IPS DF 6.9 (cell line): Measurements from ENCODE around the gene THSD4.

Source experiments
- DNase-seq: peaks from one replicate; pipeline ENCODE4 v3.0.0-alpha.2; 2013; ENCODE audit warnings: low read depth, low spot score
- H3K27ac ChIP-seq: one replicate; pipeline ENCODE4 v1.5.1; 2013; ENCODE audit warnings: low read length, control low read depth
- H3K27me3 ChIP-seq: 2 replicates; pipeline ENCODE4 v1.6.1; 2013; ENCODE audit warnings: mild to moderate bottlenecking, low read length; ENCODE audit not compliant: control insufficient read depth, insufficient read depth
- H3K36me3 ChIP-seq: 2 replicates; pipeline ENCODE4 v1.6.1; 2013; ENCODE audit warnings: low read length; ENCODE audit not compliant: control insufficient read depth, insufficient read depth
- H3K4me1 ChIP-seq: 2 replicates; pipeline ENCODE4 v1.6.1; 2013; ENCODE audit warnings: low read length; ENCODE audit not compliant: control insufficient read depth, insufficient read depth
- H3K4me3 ChIP-seq: 2 replicates; pipeline ENCODE4 v1.5.1; 2013; ENCODE audit warnings: mild to moderate bottlenecking, low read length
- H3K9me3 ChIP-seq: 2 replicates; pipeline ENCODE4 v1.6.1; 2013; ENCODE audit warnings: low read length, inconsistent platforms; ENCODE audit not compliant: control insufficient read depth, insufficient read depth
- WGBS: extraction: QIAGEN DNeasy Blood & Tissue Kit; methylation state at CpG from one replicate; pipeline ENCODE4 v1.1.7; 2013; ENCODE audit warnings: mixed read lengths, missing lambda C conversion rate; ENCODE audit not compliant: insufficient read length, insufficient coverage; 5-methylcytosine and 5-hydroxymethylcytosine counted together

Gene THSD4

DNA sequence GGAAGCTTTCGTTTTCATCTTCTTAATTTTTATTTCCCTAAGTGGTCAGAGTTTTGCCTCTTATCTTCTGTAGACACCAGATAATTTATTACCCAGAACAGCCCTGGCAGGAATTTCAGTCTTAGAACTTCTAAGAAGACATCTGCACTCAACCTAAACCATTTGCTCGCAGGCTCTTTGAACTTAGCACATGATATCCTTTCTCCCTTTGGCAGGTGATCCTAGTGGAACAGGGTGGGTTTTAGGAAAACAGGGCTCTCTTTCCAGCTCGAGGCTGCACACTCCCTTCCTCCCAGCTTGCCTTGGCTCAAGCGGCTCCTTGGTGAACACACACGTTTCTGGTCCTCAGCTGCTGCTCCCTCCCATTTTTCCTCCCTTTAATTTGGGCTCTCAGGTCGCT lies 116.5 kb downstream of the THSD4 start:
- no peak for DNase-seq
- H3K9me3 ChIP-seq = no peaks in the 10 kb centered on the region
- H3K4me3 ChIP-seq = no peak overlapping the region
- no peaks in the 10 kb centered on the region; the same call in 1 of the 2 replicates for H3K4me1 ChIP-seq
- WGBS = no CpG with 5 or more reads among the region's 6 CpGs
- no peaks in the 10 kb centered on the region for H3K27me3 ChIP-seq
- no peak overlapping the region for H3K27ac ChIP-seq
- H3K36me3 ChIP-seq = no peaks in the 10 kb centered on the region

DNA sequence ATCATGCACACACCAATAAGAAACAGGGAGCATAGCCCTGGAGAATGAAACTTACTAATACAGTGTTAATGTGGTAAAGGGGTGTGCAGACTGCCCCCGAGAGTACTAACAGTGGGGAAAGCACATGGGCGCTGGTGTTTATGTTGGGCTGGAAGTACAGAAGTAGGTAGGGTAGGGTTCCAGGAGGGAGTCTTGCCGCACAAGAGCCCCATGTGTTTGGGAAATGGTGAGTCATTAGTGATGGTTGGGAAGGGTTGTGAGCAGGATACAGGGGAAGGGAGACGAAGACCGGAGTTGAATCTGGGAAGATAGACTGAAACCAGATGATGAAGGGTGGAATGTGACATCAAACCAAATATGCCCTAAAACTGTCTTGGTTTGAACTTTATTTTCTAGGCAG lies 117.1 kb downstream of the THSD4 start:
- no peak overlapping the region for H3K27ac ChIP-seq
- no CpG with 5 or more reads among the region's 5 CpGs for WGBS
- no peaks in the 10 kb centered on the region for H3K9me3 ChIP-seq
- no peak for DNase-seq
- no peaks in the 10 kb centered on the region for H3K36me3 ChIP-seq
- H3K4me1 ChIP-seq = no peaks in the 10 kb centered on the region; the same call in 1 of the 2 replicates
- H3K4me3 ChIP-seq = no peak overlapping the region
- H3K27me3 ChIP-seq = no peaks in the 10 kb centered on the region

DNA sequence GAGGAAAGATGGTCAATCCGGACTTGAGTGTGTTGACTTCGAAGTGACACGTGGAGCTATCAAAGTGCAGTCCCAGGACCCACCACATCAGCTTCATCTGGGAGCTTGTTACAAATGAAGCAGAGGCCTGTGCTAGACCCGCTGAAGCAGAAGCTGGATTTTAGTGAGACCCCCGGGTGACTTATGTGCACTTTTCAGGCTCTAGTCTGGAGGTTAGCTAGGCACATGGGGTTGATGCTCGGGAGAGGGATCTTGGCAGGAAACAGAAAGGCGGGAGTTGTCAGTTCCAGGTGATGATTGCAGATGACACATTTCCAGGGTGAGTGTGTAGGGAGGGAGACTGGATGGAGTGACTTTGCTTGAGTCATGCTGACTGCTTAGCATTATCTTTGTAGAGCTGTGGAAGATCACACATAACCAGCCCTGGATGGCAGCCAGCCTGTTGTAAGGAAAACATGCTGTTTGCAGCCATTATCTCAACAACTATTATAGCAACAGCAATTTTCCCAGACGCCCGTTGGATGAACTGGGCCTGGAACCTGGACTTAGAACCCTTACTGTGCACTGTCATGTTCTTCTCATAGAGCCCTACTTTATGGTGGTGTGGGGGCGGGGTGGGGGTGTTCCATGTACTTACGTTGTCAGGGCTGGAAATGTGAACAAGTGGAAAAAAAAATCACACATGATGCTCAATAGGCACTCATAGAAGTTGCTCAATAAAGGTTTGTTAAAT lies 122.4 kb downstream of the THSD4 start:
- no peak overlapping the region for H3K4me3 ChIP-seq
- DNase-seq = no peak
- no peaks in the 10 kb centered on the region for H3K27me3 ChIP-seq
- H3K9me3 ChIP-seq = no peaks in the 10 kb centered on the region
- H3K27ac ChIP-seq = no peak overlapping the region
- no peaks in the 10 kb centered on the region for H3K4me1 ChIP-seq
- WGBS = no CpG with 5 or more reads among the region's 11 CpGs
- H3K36me3 ChIP-seq = no peaks in the 10 kb centered on the region

DNA sequence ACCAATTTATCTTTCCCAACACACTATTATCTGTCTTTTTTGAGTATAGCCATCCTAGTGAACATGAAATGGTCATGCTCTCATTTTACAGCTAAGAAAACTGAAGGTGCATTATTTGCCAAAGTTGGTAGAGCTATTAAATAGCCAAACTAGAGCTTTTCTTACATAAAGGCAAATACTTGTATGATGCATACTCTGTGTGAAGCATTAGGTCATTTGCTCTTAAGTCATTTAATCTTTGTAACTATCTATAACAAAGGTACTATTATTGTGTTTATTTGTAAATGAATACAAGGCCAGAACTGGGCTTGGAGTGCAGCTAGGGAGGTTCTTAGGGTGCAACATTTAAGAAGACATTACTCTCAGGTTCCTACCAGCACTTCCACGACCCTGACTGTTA lies 123.7 kb downstream of the THSD4 start:
- H3K27me3 ChIP-seq = no peaks in the 10 kb centered on the region
- H3K4me1 ChIP-seq = no peaks in the 10 kb centered on the region
- no peak overlapping the region for H3K27ac ChIP-seq
- no peak overlapping the region for H3K4me3 ChIP-seq
- WGBS = no CpG with 5 or more reads among the region's 1 CpG
- H3K36me3 ChIP-seq = no peaks in the 10 kb centered on the region
- H3K9me3 ChIP-seq = no peaks in the 10 kb centered on the region
- DNase-seq = no peak

DNA sequence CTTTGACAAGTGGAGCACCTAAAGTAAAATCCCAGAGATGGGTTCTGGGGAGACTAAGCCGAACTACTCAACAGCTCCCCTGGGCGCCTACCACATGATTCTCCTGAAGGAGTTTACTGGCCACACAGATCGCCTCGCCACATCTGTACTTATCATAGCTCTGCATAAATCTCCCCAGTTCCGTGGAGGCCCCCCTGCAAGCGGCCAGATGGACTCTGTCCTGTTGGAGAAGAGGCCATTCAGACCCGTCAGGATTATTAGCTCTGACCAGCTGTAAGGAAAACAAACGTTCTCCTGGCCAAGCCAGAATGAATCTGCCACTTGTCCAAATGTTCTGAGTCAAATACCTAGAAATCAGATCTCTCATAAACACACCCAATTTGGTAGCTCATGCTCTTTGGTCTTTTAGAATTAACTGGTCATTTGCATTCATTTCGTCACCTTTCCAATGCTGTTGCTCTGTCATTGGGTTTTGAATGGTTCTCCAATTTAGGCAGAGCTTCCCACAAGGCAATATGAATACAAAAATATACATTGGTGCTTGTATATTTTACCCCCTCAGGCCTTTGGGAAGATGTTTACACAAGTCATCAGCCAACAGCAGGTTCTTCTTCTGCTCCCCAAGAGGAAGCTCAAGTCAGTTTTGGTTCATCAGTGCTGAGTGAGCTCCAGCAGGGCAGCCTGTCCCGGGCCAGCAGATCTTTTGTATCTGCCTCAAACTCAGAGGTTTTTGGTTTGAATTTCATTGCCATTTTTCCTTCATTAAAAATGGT lies 124.5 kb downstream of the THSD4 start:
- no peaks in the 10 kb centered on the region for H3K36me3 ChIP-seq
- H3K27me3 ChIP-seq = no peaks in the 10 kb centered on the region
- H3K9me3 ChIP-seq = no peaks in the 10 kb centered on the region
- DNase-seq = no peak
- H3K4me1 ChIP-seq = no peaks in the 10 kb centered on the region
- H3K27ac ChIP-seq = no peak overlapping the region
- H3K4me3 ChIP-seq = no peak overlapping the region
- no CpG with 5 or more reads among the region's 10 CpGs for WGBS

DNA sequence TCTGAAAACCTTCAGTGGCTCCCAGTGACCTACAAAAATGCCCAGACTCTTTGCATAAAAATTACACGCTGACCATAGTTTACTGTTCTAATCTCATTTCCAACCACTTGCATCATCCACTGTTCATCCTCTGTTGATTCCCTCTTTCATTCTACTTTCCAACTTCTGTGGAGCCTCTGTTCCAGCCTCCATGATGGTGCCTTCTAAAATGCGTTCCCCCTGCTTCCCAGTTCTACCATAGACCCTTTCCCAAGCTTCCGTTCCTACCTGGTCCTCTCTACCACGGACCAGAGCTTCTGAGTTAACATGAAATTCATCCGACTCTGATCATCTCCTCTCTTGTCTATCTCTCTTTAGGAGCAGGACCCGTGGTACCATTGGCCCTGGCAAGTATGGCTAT lies 127.0 kb downstream of the THSD4 start:
- no peak overlapping the region for H3K4me3 ChIP-seq
- no peak for DNase-seq
- H3K36me3 ChIP-seq = no peaks in the 10 kb centered on the region
- no peaks in the 10 kb centered on the region for H3K27me3 ChIP-seq
- no peak overlapping the region for H3K27ac ChIP-seq
- no CpG with 5 or more reads among the region's 6 CpGs for WGBS
- H3K9me3 ChIP-seq = no peaks in the 10 kb centered on the region
- H3K4me1 ChIP-seq = no peaks in the 10 kb centered on the region

DNA sequence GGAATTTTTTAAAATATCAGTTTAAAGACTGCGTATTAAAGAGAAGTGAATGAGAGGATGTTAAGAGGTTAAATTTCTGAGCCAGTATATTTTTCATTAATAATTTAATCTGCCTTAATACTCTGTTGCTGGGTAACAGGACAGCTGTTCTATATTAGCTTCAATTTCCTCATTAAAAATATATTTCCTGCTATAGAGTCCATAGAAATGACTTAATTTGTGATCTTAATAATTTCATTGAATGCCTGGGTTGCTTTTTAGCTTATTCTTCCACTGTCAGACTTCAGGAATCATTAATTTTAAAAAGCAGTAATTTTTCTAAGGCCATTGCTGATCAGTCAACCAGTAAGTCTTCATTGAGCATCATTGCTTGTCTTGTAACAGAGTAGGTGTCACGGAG lies 129.0 kb downstream of the THSD4 start:
- 100% methylated on average over 1 of the region's 2 CpGs for WGBS
- no peaks in the 10 kb centered on the region for H3K27me3 ChIP-seq
- H3K27ac ChIP-seq = no peak overlapping the region
- H3K36me3 ChIP-seq = no peaks in the 10 kb centered on the region
- no peak overlapping the region for H3K4me3 ChIP-seq
- H3K4me1 ChIP-seq = no peaks in the 10 kb centered on the region
- no peak for DNase-seq
- no peaks in the 10 kb centered on the region for H3K9me3 ChIP-seq

DNA sequence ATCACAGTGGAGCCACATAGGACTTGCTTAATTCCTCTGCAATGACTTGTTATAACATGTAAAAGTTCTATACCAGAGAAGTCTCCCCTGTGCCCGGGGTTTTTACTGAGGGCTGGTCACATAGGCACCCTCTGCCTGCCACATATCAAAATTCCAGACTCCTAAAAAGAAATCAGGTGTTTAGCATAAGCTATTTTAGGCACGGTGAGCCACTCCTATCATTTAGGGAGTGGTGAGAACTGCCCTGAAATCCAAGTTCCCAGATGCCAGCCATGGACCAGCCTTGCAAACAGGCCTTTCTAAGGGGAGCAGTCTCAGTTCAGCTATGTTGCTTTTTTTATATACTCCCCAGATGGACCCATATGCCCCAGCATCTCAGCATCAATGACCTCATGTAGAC lies 130.3 kb downstream of the THSD4 start:
- no peaks in the 10 kb centered on the region for H3K27me3 ChIP-seq
- H3K9me3 ChIP-seq = no peaks in the 10 kb centered on the region
- no peaks in the 10 kb centered on the region for H3K4me1 ChIP-seq
- DNase-seq = no peak
- no peak overlapping the region for H3K27ac ChIP-seq
- no peaks in the 10 kb centered on the region for H3K36me3 ChIP-seq
- no peak overlapping the region for H3K4me3 ChIP-seq
- no CpG with 5 or more reads among the region's 2 CpGs for WGBS

DNA sequence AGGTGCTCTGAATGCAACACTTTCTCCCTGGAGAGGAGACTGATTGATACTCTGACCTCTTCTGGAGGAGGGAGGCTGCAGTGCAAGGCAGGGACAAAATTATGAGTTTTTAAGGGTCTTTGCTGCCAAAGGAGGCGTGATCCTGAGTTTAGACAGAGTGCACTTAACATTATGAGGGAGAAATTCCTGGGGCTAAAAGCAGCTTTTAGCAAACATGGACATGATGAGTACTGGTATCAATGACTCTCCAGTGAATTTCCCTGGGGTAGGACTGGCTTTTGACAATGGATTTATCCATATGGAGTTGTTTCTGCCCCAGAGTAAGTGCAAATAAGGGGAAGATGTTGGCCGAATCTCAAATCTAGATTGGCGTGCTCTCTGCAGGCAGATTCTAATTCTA lies 133.1 kb downstream of the THSD4 start:
- no CpG with 5 or more reads among the region's 3 CpGs for WGBS
- no peaks in the 10 kb centered on the region for H3K9me3 ChIP-seq
- H3K27me3 ChIP-seq = no peaks in the 10 kb centered on the region
- H3K27ac ChIP-seq = no peak overlapping the region
- H3K4me1 ChIP-seq = no peaks in the 10 kb centered on the region
- H3K4me3 ChIP-seq = no peak overlapping the region
- no peak for DNase-seq
- H3K36me3 ChIP-seq = no peaks in the 10 kb centered on the region

DNA sequence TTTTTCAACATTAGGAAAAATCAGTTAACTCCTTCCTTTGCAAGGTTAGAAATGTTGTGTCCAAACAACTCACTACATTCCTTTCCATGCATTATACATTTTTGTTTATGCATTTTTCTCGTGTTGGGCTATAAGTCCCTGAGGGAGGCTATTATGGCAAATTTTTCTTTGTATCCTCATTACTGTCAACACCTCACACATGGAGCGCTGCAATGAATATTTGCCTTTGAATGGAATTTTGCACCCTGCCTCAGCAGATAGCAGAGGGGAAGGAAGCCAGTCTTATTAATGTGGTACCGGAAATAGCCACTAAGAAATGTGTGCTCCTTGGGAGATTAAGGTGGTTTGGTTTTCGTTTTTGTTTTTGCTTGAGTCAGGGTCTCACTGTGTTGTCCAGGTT lies 134.7 kb downstream of the THSD4 start:
- H3K4me1 ChIP-seq = no peaks in the 10 kb centered on the region

More for the DNA sequence above, 134.7 kb downstream of the THSD4 start:
- DNase-seq = no peak
- H3K9me3 ChIP-seq = no peaks in the 10 kb centered on the region
- no peak overlapping the region for H3K27ac ChIP-seq
- WGBS = no CpG with 5 or more reads among the region's 4 CpGs
- no peaks in the 10 kb centered on the region for H3K36me3 ChIP-seq
- no peaks in the 10 kb centered on the region for H3K27me3 ChIP-seq
- no peak overlapping the region for H3K4me3 ChIP-seq
